ENCODE results near the gene POLR2H. TPM values are rescaled to one million over a fixed set of nuclear protein-coding genes. Genes with fewer than 3 reads are reported as not detected.

The POLR2H gene
- total RNA-seq, 4 donors from 2014 or later = 90.8 to 307 (median 239) TPM

DNA sequence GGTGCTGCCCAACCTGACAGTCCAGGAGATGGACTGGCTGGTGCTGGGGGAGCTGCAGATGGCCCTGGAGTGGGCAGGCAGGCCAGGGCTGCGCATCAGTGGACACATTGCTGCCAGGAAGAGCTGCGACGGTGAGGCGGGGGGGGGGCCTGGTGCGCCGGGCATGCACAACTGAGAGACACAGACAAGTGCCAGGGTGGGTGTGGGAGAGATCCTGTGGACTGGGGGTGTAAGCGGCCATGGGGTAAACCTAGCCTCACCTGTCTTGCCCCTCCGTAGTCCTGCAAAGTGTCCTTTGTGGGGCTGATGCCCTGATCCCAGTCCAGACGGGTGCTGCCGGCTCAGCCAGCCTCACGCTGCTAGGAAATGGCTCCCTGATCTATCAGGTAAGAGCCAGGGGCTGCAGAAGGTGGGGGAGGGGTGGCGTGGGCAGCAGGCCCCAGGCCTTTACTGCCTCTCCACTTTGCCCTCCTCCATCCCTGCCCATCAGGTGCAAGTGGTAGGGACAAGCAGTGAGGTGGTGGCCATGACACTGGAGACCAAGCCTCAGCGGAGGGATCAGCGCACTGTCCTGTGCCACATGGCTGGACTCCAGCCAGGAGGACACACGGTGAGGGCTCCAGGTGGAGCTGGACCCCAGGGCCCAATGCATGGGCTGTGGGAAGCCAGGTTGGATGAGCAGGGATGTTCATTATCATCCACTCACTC lies 21.7 kb downstream of the POLR2H start:
- H3K27ac ChIP-seq = no peak overlapping the region
- TF ChIP-seq, protein P1, sequence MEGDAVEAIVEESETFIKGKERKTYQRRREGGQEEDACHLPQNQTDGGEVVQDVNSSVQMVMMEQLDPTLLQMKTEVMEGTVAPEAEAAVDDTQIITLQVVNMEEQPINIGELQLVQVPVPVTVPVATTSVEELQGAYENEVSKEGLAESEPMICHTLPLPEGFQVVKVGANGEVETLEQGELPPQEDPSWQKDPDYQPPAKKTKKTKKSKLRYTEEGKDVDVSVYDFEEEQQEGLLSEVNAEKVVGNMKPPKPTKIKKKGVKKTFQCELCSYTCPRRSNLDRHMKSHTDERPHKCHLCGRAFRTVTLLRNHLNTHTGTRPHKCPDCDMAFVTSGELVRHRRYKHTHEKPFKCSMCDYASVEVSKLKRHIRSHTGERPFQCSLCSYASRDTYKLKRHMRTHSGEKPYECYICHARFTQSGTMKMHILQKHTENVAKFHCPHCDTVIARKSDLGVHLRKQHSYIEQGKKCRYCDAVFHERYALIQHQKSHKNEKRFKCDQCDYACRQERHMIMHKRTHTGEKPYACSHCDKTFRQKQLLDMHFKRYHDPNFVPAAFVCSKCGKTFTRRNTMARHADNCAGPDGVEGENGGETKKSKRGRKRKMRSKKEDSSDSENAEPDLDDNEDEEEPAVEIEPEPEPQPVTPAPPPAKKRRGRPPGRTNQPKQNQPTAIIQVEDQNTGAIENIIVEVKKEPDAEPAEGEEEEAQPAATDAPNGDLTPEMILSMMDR (IDR thresholded peaks at IDR 0.05) = no peak
- no peak for TF ChIP-seq POLR2A (IDR thresholded peaks at IDR 0.05)
- H3K4me1 ChIP-seq = peaks cover 0 to 12% (median 10%) of the 10 kb centered on the region in 4 donors
- DNase-seq = no peak
- H3K4me3 ChIP-seq = no peak overlapping the region
- no peaks in the 10 kb centered on the region for H3K9me3 ChIP-seq
- H3K27me3 ChIP-seq = peaks cover 0 to 15% of the 10 kb centered on the region in 2 donors
- H3K36me3 ChIP-seq = no peaks in the 10 kb centered on the region

DNA sequence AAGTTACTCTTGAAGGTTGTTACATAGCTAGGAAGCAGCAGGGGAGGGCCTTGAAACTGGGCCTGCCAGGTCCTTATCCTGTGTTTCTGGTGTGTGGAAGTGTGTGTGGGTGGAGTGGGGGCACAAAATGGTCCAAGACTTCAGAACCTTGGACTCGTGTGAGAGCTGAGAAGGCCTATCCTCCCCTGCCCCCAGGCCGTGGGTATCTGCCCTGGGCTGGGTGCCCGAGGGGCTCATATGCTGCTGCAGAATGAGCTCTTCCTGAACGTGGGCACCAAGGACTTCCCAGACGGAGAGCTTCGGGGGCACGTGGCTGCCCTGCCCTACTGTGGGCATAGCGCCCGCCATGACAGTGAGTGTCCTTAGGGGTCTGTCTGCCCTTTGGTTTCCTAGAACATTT lies 22.8 kb downstream of the POLR2H start:
- no peak overlapping the region for H3K4me3 ChIP-seq
- DNase-seq = no peak
- H3K9me3 ChIP-seq = no peaks in the 10 kb centered on the region
- H3K36me3 ChIP-seq = no peaks in the 10 kb centered on the region
- H3K27me3 ChIP-seq = peaks cover 0 to 14% of the 10 kb centered on the region in 2 donors
- no peak overlapping the region for H3K27ac ChIP-seq
- H3K4me1 ChIP-seq = peaks cover 0 to 12% (median 10%) of the 10 kb centered on the region in 4 donors
- TF ChIP-seq, protein P1 (IDR thresholded peaks at IDR 0.05) = no peak
- TF ChIP-seq POLR2A (IDR thresholded peaks at IDR 0.05) = no peak

DNA sequence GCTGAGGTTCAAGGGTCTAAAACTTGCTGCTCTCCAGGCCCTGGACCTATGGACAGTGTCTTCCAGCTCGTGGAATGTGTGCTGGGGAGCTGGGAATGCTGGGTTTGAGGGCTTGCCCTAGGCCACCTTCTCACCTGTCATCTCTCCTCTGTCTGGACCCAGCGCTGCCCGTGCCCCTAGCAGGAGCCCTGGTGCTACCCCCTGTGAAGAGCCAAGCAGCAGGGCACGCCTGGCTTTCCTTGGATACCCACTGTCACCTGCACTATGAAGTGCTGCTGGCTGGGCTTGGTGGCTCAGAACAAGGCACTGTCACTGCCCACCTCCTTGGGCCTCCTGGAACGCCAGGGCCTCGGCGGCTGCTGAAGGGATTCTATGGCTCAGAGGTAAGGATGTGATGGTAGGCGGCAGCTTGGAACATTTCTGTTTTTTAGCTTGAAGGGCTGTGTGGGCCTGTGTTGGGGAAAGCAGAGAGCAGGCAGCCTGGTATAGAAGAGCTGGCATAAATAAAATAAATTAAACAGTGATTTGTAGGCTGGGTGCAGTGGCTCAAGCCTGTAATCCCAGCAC lies 23.4 kb downstream of the POLR2H start:
- H3K36me3 ChIP-seq = no peaks in the 10 kb centered on the region
- H3K27me3 ChIP-seq = peaks cover 0 to 9% of the 10 kb centered on the region in 2 donors
- H3K4me1 ChIP-seq = peaks cover 0 to 12% (median 10%) of the 10 kb centered on the region in 4 donors
- TF ChIP-seq POLR2A (IDR thresholded peaks at IDR 0.05) = no peak
- TF ChIP-seq, protein P1 (IDR thresholded peaks at IDR 0.05) = no peak
- H3K4me3 ChIP-seq = no peak overlapping the region
- no peak overlapping the region for H3K27ac ChIP-seq
- H3K9me3 ChIP-seq = no peaks in the 10 kb centered on the region
- DNase-seq = no peak

DNA sequence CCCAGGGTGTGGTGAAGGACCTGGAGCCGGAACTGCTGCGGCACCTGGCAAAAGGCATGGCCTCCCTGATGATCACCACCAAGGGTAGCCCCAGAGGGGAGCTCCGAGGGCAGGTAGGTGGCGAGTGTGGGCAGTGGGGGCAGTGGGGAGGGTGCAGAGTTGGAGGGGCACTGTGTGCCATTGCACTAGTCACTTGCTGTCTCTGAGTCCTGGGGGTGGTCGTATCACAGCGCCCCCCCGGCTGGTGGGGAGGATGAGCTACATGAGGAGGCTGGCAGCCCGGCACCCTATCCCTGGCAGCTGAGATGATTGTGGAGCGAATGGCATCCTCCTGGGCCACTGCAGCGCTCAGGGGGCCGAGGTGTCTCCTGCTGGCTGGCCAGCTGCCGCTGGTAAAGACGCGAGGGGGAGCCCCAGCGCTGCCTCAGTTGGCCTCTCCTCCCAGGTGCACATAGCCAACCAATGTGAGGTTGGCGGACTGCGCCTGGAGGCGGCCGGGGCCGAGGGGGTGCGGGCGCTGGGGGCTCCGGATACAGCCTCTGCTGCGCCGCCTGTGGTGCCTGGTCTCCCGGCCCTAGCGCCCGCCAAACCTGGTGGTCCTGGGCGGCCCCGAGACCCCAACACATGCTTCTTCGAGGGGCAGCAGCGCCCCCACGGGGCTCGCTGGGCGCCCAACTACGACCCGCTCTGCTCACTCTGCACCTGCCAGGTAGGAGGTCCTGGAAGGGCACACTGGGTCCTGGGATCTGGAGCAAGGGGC lies 24.7 kb downstream of the POLR2H start:
- no peak for TF ChIP-seq POLR2A (IDR thresholded peaks at IDR 0.05)
- TF ChIP-seq, protein P1 (IDR thresholded peaks at IDR 0.05) = no peak
- H3K36me3 ChIP-seq = no peaks in the 10 kb centered on the region
- peaks cover 0 to 8% (median 3%) of the 10 kb centered on the region in 4 donors for H3K4me1 ChIP-seq

DNA sequence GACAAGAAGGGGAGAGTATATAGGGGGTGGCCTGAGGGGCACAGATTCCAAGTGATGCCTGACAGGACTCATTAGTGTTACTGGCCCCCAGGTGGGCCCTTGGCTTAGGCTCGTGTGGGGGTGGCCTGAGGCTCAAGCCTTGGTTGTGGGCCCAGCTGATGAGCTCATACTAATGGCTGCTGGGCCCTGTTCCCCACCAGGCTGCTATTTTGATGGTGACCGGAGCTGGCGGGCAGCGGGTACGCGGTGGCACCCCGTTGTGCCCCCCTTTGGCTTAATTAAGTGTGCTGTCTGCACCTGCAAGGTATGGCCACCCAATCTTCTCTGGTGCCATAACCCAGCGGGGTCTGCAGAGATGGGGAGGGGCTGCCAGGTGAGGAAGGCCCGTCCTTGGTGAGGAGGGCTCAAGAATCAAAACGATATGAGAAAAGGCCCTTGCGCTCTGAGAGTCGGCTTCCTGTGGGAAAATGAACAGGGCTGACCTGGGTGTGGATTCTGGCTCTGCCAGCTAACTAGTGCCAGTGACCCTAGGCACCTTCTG lies 25.7 kb downstream of the POLR2H start:
- H3K27ac ChIP-seq = no peak overlapping the region
- H3K27me3 ChIP-seq = no peaks in the 10 kb centered on the region
- H3K36me3 ChIP-seq = no peaks in the 10 kb centered on the region
- H3K9me3 ChIP-seq = no peaks in the 10 kb centered on the region
- TF ChIP-seq, protein P1 (IDR thresholded peaks at IDR 0.05) = no peak
- TF ChIP-seq POLR2A (IDR thresholded peaks at IDR 0.05) = no peak
- no peaks in the 10 kb centered on the region for H3K4me1 ChIP-seq
- H3K4me3 ChIP-seq = no peak overlapping the region
- no peak for DNase-seq

More for the DNA sequence above, 24.7 kb downstream of the POLR2H start:
- no peaks in the 10 kb centered on the region for H3K9me3 ChIP-seq
- H3K4me3 ChIP-seq = no peak overlapping the region
- no peak for DNase-seq
- H3K27ac ChIP-seq = no peak overlapping the region
- peaks cover 0 to 6% of the 10 kb centered on the region in 2 donors for H3K27me3 ChIP-seq
